Omental fat pad (tissue), 4 donors: ENCODE results near the gene EHD2. TPM values are rescaled to one million over a fixed set of nuclear protein-coding genes. Genes with fewer than 3 reads are reported as not detected.
A peak's percentile ranks its signal among the peaks of the same experiment; 100 is the strongest.

Source experiments
- ATAC-seq: fragments of 150-250 bp; one replicate; pipeline ENCODE4 v1.9.1; 2016; ENCODE audit warnings: mild to moderate bottlenecking, moderate library complexity; ENCODE audit not compliant: low FRiP score
- DNase-seq: peaks from one replicate; pipeline ENCODE4 v3.0.0-alpha.2; 2019; ENCODE audit warnings: low spot score
- CTCF ChIP-seq, 3 donors: fragments of 450-650 bp; IDR thresholded peaks; one replicate each; pipeline ENCODE4 v1.5.1; 2016 to 2017; ENCODE audit warnings: antibody characterized with exemption in 3 of 3, mild to moderate bottlenecking in 3 of 3, moderate library complexity in 2 of 3
- total RNA-seq, 4 donors: library from RNA; depleted of rRNA; stranded (reverse); fragments of >200 nt; gene quantifications; one replicate each; pipeline ENCODE4 v1.1.0, GENCODE V29; 2016

EHD2 gene
- total RNA-seq, 4 donors from 2014 or later = 93.5 to 184 (median 124) TPM

- TF ChIP-seq CTCF (IDR thresholded peaks at IDR 0.05) = peak in 2 of 3 donors; percentile 38 to 99
- DNase-seq (peak; percentile 46), ATAC-seq (peak; percentile 77)
Measured at GRCh38 chr19:47697863-47698609, 15.2 kb upstream of the EHD2 start.

- ATAC-seq = no peak
Measured at GRCh38 chr19:47698631-47699359, 14.4 kb upstream of the EHD2 start.

GRCh38 chr19:47699360-47699917 lies 13.8 kb upstream of the EHD2 start:
- ATAC-seq (no peak), DNase-seq (no peak)
- TF ChIP-seq CTCF (IDR thresholded peaks at IDR 0.05) = peak in 1 of 3 donors; percentile 49

More at GRCh38 chr19:47698631-47699359, 14.4 kb upstream of the EHD2 start:
- no peak for DNase-seq
- no peak for TF ChIP-seq CTCF (IDR thresholded peaks at IDR 0.05)

GRCh38 chr19:47700934-47701716 lies 12.1 kb upstream of the EHD2 start:
- no peak for ATAC-seq
- no peak for DNase-seq
- TF ChIP-seq CTCF (IDR thresholded peaks at IDR 0.05) = no peak

GRCh38 chr19:47701717-47702552 lies 11.3 kb upstream of the EHD2 start:
- TF ChIP-seq CTCF (IDR thresholded peaks at IDR 0.05) = no peak
- ATAC-seq (no peak), DNase-seq (no peak)

GRCh38 chr19:47702671-47703070 lies 10.6 kb upstream of the EHD2 start:
- DNase-seq (no peak), ATAC-seq (no peak)
- TF ChIP-seq CTCF (IDR thresholded peaks at IDR 0.05) = no peak
